ENCODE data around the gene SKAP2. TPM values are rescaled to one million over a fixed set of nuclear protein-coding genes. Genes with fewer than 3 reads are reported as not detected.

Gene SKAP2
- total and polyA plus RNA-seq, 4 donors: 17.6 to 70.4 (median 38.2) TPM

- WGBS (ENCODE audit: insufficient coverage): no CpG with 5 or more reads among the region's 2 CpGs
- DNase-seq (ENCODE audit: low read depth in 4 of 6, low spot score in 6 of 6): no peak
- Histone ChIP-seq H3K9me3 (ENCODE audit: control insufficient read depth, insufficient read depth, low read length) (peaks cover 2% of the 10 kb centered on the region), H3K4me3 (ENCODE audit: low read depth, low read length) (no peak overlapping the region), H3K4me1 (ENCODE audit: control insufficient read depth, insufficient read depth, low read length) (no peaks in the 10 kb centered on the region), H3K27me3 (ENCODE audit: control insufficient read depth, insufficient read depth, low read length) (no peaks in the 10 kb centered on the region), H3K27ac (ENCODE audit: low read depth, low read length) (no peak overlapping the region), H3K36me3 (ENCODE audit: control insufficient read depth, insufficient read depth, low read length) (no peaks in the 10 kb centered on the region)
Observed at GRCh38 chr7:26880852-26881251, 16.5 kb upstream of the SKAP2 start.

- Histone ChIP-seq H3K4me1 (ENCODE audit: control insufficient read depth, insufficient read depth, low read length) (no peaks in the 10 kb centered on the region), H3K27ac (ENCODE audit: low read depth, low read length) (no peak overlapping the region), H3K4me3 (ENCODE audit: low read depth, low read length) (no peak overlapping the region), H3K27me3 (ENCODE audit: control insufficient read depth, insufficient read depth, low read length) (no peaks in the 10 kb centered on the region), H3K9me3 (ENCODE audit: control insufficient read depth, insufficient read depth, low read length) (no peaks in the 10 kb centered on the region), H3K36me3 (ENCODE audit: control insufficient read depth, insufficient read depth, low read length) (no peaks in the 10 kb centered on the region)
- no peak for DNase-seq (ENCODE audit: low read depth in 4 of 6, low spot score in 6 of 6)
- WGBS (ENCODE audit: insufficient coverage): no CpG with 5 or more reads among the region's 1 CpG
Observed at GRCh38 chr7:26879671-26880070, 15.3 kb upstream of the SKAP2 start.

- H3K27me3 ChIP-seq (ENCODE audit: control insufficient read depth, insufficient read depth, low read length): no peaks in the 10 kb centered on the region
- no peaks in the 10 kb centered on the region for H3K9me3 ChIP-seq (ENCODE audit: control insufficient read depth, insufficient read depth, low read length)
- DNase-seq (ENCODE audit: low read depth in 4 of 6, low spot score in 6 of 6): no peak
- H3K27ac ChIP-seq (ENCODE audit: low read depth, low read length): no peak overlapping the region
- WGBS (ENCODE audit: insufficient coverage): 86% methylated on average over 1 of the region's 7 CpGs
- no peak overlapping the region for H3K4me3 ChIP-seq (ENCODE audit: low read depth, low read length)
- no peaks in the 10 kb centered on the region for H3K36me3 ChIP-seq (ENCODE audit: control insufficient read depth, insufficient read depth, low read length)
- no peaks in the 10 kb centered on the region for H3K4me1 ChIP-seq (ENCODE audit: control insufficient read depth, insufficient read depth, low read length)
Observed at GRCh38 chr7:26868841-26869495, 4.6 kb upstream of the SKAP2 start.

GRCh38 chr7:26865094-26865388 is 651 bp upstream of the SKAP2 start:
- 0% methylated on average over 10 of the region's 11 CpGs for WGBS (ENCODE audit: insufficient coverage)
- Histone ChIP-seq H3K36me3 (ENCODE audit: control insufficient read depth, insufficient read depth, low read length) (no peaks in the 10 kb centered on the region), H3K27ac (ENCODE audit: low read depth, low read length) (peak overlapping the region; percentile 90), H3K4me3 (ENCODE audit: low read depth, low read length) (peak overlapping the region; percentile 79), H3K9me3 (ENCODE audit: control insufficient read depth, insufficient read depth, low read length) (no peaks in the 10 kb centered on the region), H3K4me1 (ENCODE audit: control insufficient read depth, insufficient read depth, low read length) (no peaks in the 10 kb centered on the region), H3K27me3 (ENCODE audit: control insufficient read depth, insufficient read depth, low read length) (no peaks in the 10 kb centered on the region)
- no peak for DNase-seq (ENCODE audit: low read depth in 4 of 6, low spot score in 6 of 6)

GRCh38 chr7:26863518-26864308 is 677 bp downstream of the SKAP2 start:
- peak overlapping the region; percentile 90 for H3K27ac ChIP-seq (ENCODE audit: low read depth, low read length)
- 0% methylated on average over 7 of the region's 17 CpGs for WGBS (ENCODE audit: insufficient coverage)
- H3K27me3 ChIP-seq (ENCODE audit: control insufficient read depth, insufficient read depth, low read length): no peaks in the 10 kb centered on the region

GRCh38 chr7:26862834-26863233 is 1.6 kb downstream of the SKAP2 start:
- Histone ChIP-seq H3K36me3 (ENCODE audit: control insufficient read depth, insufficient read depth, low read length) (no peaks in the 10 kb centered on the region), H3K4me1 (ENCODE audit: control insufficient read depth, insufficient read depth, low read length) (peaks cover 4% of the 10 kb centered on the region), H3K9me3 (ENCODE audit: control insufficient read depth, insufficient read depth, low read length) (no peaks in the 10 kb centered on the region), H3K27ac (ENCODE audit: low read depth, low read length) (no peak overlapping the region), H3K4me3 (ENCODE audit: low read depth, low read length) (no peak overlapping the region), H3K27me3 (ENCODE audit: control insufficient read depth, insufficient read depth, low read length) (peaks cover 6% of the 10 kb centered on the region)
- WGBS (ENCODE audit: insufficient coverage): 83% methylated on average over 1 of the region's 2 CpGs
- peak in 1 of 6 donors; percentile 14 for DNase-seq (ENCODE audit: low read depth in 4 of 6, low spot score in 6 of 6)

More at GRCh38 chr7:26863518-26864308, 677 bp downstream of the SKAP2 start:
- H3K36me3 ChIP-seq (ENCODE audit: control insufficient read depth, insufficient read depth, low read length): no peaks in the 10 kb centered on the region
- peak overlapping the region; percentile 79 for H3K4me3 ChIP-seq (ENCODE audit: low read depth, low read length)
- DNase-seq (ENCODE audit: low read depth in 4 of 6, low spot score in 6 of 6): peak in 2 of 6 donors; percentile 62 to 88
- no peaks in the 10 kb centered on the region for H3K9me3 ChIP-seq (ENCODE audit: control insufficient read depth, insufficient read depth, low read length)
- H3K4me1 ChIP-seq (ENCODE audit: control insufficient read depth, insufficient read depth, low read length): no peaks in the 10 kb centered on the region

GRCh38 chr7:26861050-26861449 is 3.3 kb downstream of the SKAP2 start:
- H3K9me3 ChIP-seq (ENCODE audit: control insufficient read depth, insufficient read depth, low read length): no peaks in the 10 kb centered on the region
- H3K27ac ChIP-seq (ENCODE audit: low read depth, low read length): no peak overlapping the region
- H3K4me1 ChIP-seq (ENCODE audit: control insufficient read depth, insufficient read depth, low read length): peaks cover 5% of the 10 kb centered on the region
- peak in 2 of 6 donors; percentile 18 to 23 for DNase-seq (ENCODE audit: low read depth in 4 of 6, low spot score in 6 of 6)
- no CpG with 5 or more reads among the region's 1 CpG for WGBS (ENCODE audit: insufficient coverage)
- H3K36me3 ChIP-seq (ENCODE audit: control insufficient read depth, insufficient read depth, low read length): no peaks in the 10 kb centered on the region
- H3K27me3 ChIP-seq (ENCODE audit: control insufficient read depth, insufficient read depth, low read length): peaks cover 8% of the 10 kb centered on the region
- no peak overlapping the region for H3K4me3 ChIP-seq (ENCODE audit: low read depth, low read length)

GRCh38 chr7:26860361-26860760 is 4.0 kb downstream of the SKAP2 start:
- Histone ChIP-seq H3K4me1 (ENCODE audit: control insufficient read depth, insufficient read depth, low read length) (peaks cover 5% of the 10 kb centered on the region), H3K27me3 (ENCODE audit: control insufficient read depth, insufficient read depth, low read length) (peaks cover 8% of the 10 kb centered on the region), H3K27ac (ENCODE audit: low read depth, low read length) (no peak overlapping the region), H3K36me3 (ENCODE audit: control insufficient read depth, insufficient read depth, low read length) (no peaks in the 10 kb centered on the region), H3K4me3 (ENCODE audit: low read depth, low read length) (no peak overlapping the region), H3K9me3 (ENCODE audit: control insufficient read depth, insufficient read depth, low read length) (no peaks in the 10 kb centered on the region)
- no CpG with 5 or more reads among the region's 2 CpGs for WGBS (ENCODE audit: insufficient coverage)
- DNase-seq (ENCODE audit: low read depth in 4 of 6, low spot score in 6 of 6): peak in 2 of 6 donors; percentile 26 to 81

DNA sequence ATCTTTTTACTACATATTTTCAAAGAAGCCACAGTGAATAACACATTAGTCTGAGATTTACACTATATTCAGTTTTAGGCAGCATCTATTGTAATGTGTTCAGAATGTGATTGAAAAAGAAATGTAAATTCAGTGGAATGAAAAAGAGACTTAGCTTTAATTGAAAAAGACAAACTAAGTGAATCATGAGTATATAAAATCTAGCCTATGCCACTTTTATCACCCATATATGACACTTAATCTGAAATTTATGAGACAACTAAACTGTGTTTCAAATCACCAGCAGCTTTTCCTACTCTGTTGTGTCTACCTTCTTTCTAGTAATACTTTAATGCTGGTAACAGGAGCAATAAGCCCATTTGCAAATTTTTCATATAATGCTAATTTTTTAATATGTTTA is 4.7 kb downstream of the SKAP2 start:
- H3K27ac ChIP-seq (ENCODE audit: low read depth, low read length): no peak overlapping the region
- peaks cover 8% of the 10 kb centered on the region for H3K27me3 ChIP-seq (ENCODE audit: control insufficient read depth, insufficient read depth, low read length)
- no peaks in the 10 kb centered on the region for H3K36me3 ChIP-seq (ENCODE audit: control insufficient read depth, insufficient read depth, low read length)
- H3K4me3 ChIP-seq (ENCODE audit: low read depth, low read length): no peak overlapping the region
- H3K4me1 ChIP-seq (ENCODE audit: control insufficient read depth, insufficient read depth, low read length): peaks cover 5% of the 10 kb centered on the region
- no peaks in the 10 kb centered on the region for H3K9me3 ChIP-seq (ENCODE audit: control insufficient read depth, insufficient read depth, low read length)
- DNase-seq (ENCODE audit: low read depth in 4 of 6, low spot score in 6 of 6): peak in 1 of 6 donors; percentile 35

- H3K9me3 ChIP-seq (ENCODE audit: control insufficient read depth, insufficient read depth, low read length): no peaks in the 10 kb centered on the region
- no peaks in the 10 kb centered on the region for H3K36me3 ChIP-seq (ENCODE audit: control insufficient read depth, insufficient read depth, low read length)
- H3K4me1 ChIP-seq (ENCODE audit: control insufficient read depth, insufficient read depth, low read length): peaks cover 5% of the 10 kb centered on the region
- H3K27me3 ChIP-seq (ENCODE audit: control insufficient read depth, insufficient read depth, low read length): peaks cover 8% of the 10 kb centered on the region
- no CpG with 5 or more reads among the region's 3 CpGs for WGBS (ENCODE audit: insufficient coverage)
- H3K27ac ChIP-seq (ENCODE audit: low read depth, low read length): peak overlapping the region; percentile 88
- no peak for DNase-seq (ENCODE audit: low read depth in 4 of 6, low spot score in 6 of 6)
- no peak overlapping the region for H3K4me3 ChIP-seq (ENCODE audit: low read depth, low read length)
Observed at GRCh38 chr7:26858735-26859134, 5.7 kb downstream of the SKAP2 start.
